Heart right ventricle (tissue), 16 donors: ENCODE data around the gene ENDOV. TPM values are rescaled to one million over a fixed set of nuclear protein-coding genes. Genes with fewer than 3 reads are reported as not detected.

Experiments used
- ATAC-seq, 8 donors: fragments of 200-7000 bp; cut with Tn5 transposase; one replicate each; pipeline ENCODE4 v1.9.1; 2020; ENCODE audit warnings: mild to moderate bottlenecking in 8 of 8, moderate library complexity in 8 of 8, moderate number of reproducible peaks in 1 of 8
- DNase-seq, 2 donors: peaks; one replicate each; pipeline ENCODE4 v3.0.0-alpha.2; 2020
- H3K27ac ChIP-seq, 10 donors: fragments of 200-600 bp; sonication (generic) in 2 of 10; one replicate each; pipeline versions ENCODE4 v1.5.0 to v1.8.0; 2020 to 2022; ENCODE audit warnings: mild to moderate bottlenecking in 3 of 10
- H3K27me3 ChIP-seq, 7 donors: fragments of 200-600 bp; one replicate each; pipeline ENCODE4 v1.8.0; 2021 to 2022; ENCODE audit warnings: mild to moderate bottlenecking in 2 of 7
- H3K36me3 ChIP-seq, 9 donors: fragments of 200-600 bp; sonication (generic) in 1 of 9; one replicate each; pipeline versions ENCODE4 v1.5.0 to v1.8.0; 2020 to 2022; ENCODE audit warnings: mild to moderate bottlenecking in 2 of 9
- H3K4me1 ChIP-seq, 9 donors: fragments of 200-600 bp; sonication (generic) in 1 of 9; one replicate each; pipeline versions ENCODE4 v1.5.0 to v1.8.0; 2020 to 2022; ENCODE audit warnings: mild to moderate bottlenecking in 4 of 9
- H3K4me3 ChIP-seq, 10 donors: fragments of 200-600 bp; sonication (generic) in 2 of 10; one replicate each; pipeline versions ENCODE4 v1.5.0 to v1.8.0; 2020 to 2022; ENCODE audit warnings: mild to moderate bottlenecking in 7 of 10, moderate library complexity in 2 of 10
- H3K9me3 ChIP-seq, 11 donors: fragments of 200-600 bp in 10 of 11; sonication (generic) in 2 of 11; one replicate each; pipeline versions ENCODE4 v1.5.0 to v1.8.0; 2013 to 2022; ENCODE audit warnings: mild to moderate bottlenecking in 2 of 11, control low read depth in 1 of 11, moderate library complexity in 1 of 11
- CTCF ChIP-seq, 9 donors: fragments of 200-600 bp; sonication (generic) in 2 of 9; IDR thresholded peaks; one replicate each; pipeline versions ENCODE4 v1.5.0 to v1.8.0; 2021 to 2022; ENCODE audit warnings: antibody characterized with exemption in 9 of 9, mild to moderate bottlenecking in 5 of 9, moderate library complexity in 1 of 9
- WGBS, 2 donors: extraction: QIAGEN DNeasy Blood & Tissue Kit; methylation state at CpG; one replicate each; pipeline ENCODE4 v1.1.7; 2013; ENCODE audit warnings: inconsistent platforms in 1 of 2; 5-methylcytosine and 5-hydroxymethylcytosine counted together
- intact Hi-C, 10 donors: fragments of 100-400 bp; cut with DNase I; formaldehyde crosslinking; loops; one replicate each; pipeline versions ENCODE4 v1.11.1 to v1.14.2; 2022
- polyA plus RNA-seq, 2 donors: library from polyadenylated mRNA; stranded (reverse); fragments of 200-250 nt; gene quantifications; one replicate each; pipeline ENCODE4 v1.2.3, GENCODE V29; 2013
- total RNA-seq, 10 donors: library from RNA; stranded (reverse); fragmentation: NEBNext Ultra II Directional in 3 of 10; extraction: Animal tissue kit (Norgen Biotek cat#: 25700) in 3 of 10; gene quantifications; one replicate each; pipeline versions ENCODE4 v1.2.1 to v1.2.4, GENCODE V29; 2021 to 2023
- donor health status: Arrhythmogenic right ventricular cardiomyopathy.
- donor health status: ischemic (EF 13 %, LVEDD 7.1; RV severe dilation, severe dysfunction).
- donor health status: healthy with polysubstance abuse.
- donor health status: DM: no; HTN: yes; CAD: no.
- donor health status: DM: no; HTN: no; CAD: no.
- donor health status: ischemic (EF 25% LVEDD 6.9; RV normal size, moderate dysfunction).
- donor health status: ischemic (EF 25% LVEDD 5.7; RV mildly dilated, moderate dysfunction).
- donor health status: healthy.
- donor health status: DM: yes; HTN: yes; CAD: no.
- donor health status: Ischemic cardiomyopathy.
- donor health status: ischemic (EF 35%, LVEDD 5.7; RV mildly dilated, moderate dysfunction).
- donor health status: nonischemic (EF 11% LVEDD 7.7; RV severe dilation, severe dysfunction).
- donor health status: DM: yes; HTN: yes; CAD: no.
- donor health status: PGD.
- donor health status: ischemic (EF 29% LVEDD 5.4; RV normal size, mild dysfunction).
- donor health status: nonischemic (EF 23%, LVEDD 6.1; RV moderate dilation, normal function).

Gene ENDOV
- total and polyA plus RNA-seq, 12 donors = 7.7 to 19.9 (median 12.6) TPM

- H3K27ac ChIP-seq = no peak overlapping the region
- no peak for DNase-seq
Measured at GRCh38 chr17:80476877-80477646, 62.1 kb downstream of the ENDOV start.

GRCh38 chr17:80477647-80478478 lies 62.9 kb downstream of the ENDOV start:
- Histone ChIP-seq H3K4me1 (peaks cover 7 to 44% (median 34%) of the 10 kb centered on the region in 9 donors), H3K27ac (no peak overlapping the region), H3K4me3 (peak overlapping the region in 9 of 10 donors; percentile 22 to 46 (median 26)), H3K27me3 (peaks cover 56 to 100% (median 98%) of the 10 kb centered on the region in 7 donors), H3K9me3 (no peaks in the 10 kb centered on the region), H3K36me3 (no peaks in the 10 kb centered on the region)
- peak in 7 of 9 donors; percentile 23 to 62 (median 51) for TF ChIP-seq CTCF (IDR thresholded peaks at IDR 0.05)
- 2% methylated on average over 90 to 103 of the region's 103 CpGs for WGBS, 2 donors
- intact Hi-C loops = no loop called here
- ATAC-seq (peak in 6 of 8 donors; percentile 52 to 68 (median 66)), DNase-seq (peak in 1 of 2 donors; percentile 32)

More at GRCh38 chr17:80476877-80477646, 62.1 kb downstream of the ENDOV start:
- Histone ChIP-seq H3K4me1 (peaks cover 7 to 44% (median 34%) of the 10 kb centered on the region in 9 donors), H3K4me3 (peak overlapping the region; percentile 12 to 46 (median 26)), H3K9me3 (no peaks in the 10 kb centered on the region), H3K36me3 (no peaks in the 10 kb centered on the region), H3K27me3 (peaks cover 48 to 100% (median 98%) of the 10 kb centered on the region in 7 donors)
- peak in 1 of 8 donors; percentile 15 for ATAC-seq
- no peak for TF ChIP-seq CTCF (IDR thresholded peaks at IDR 0.05)
- 1% methylated on average over 80 to 84 of the region's 84 CpGs for WGBS, 2 donors
- intact Hi-C loops = no loop called here

- Histone ChIP-seq H3K4me1 (peaks cover 7 to 44% (median 34%) of the 10 kb centered on the region in 9 donors), H3K36me3 (no peaks in the 10 kb centered on the region), H3K27ac (no peak overlapping the region), H3K9me3 (no peaks in the 10 kb centered on the region), H3K27me3 (peaks cover 53 to 99% (median 98%) of the 10 kb centered on the region in 7 donors), H3K4me3 (peak overlapping the region in 9 of 10 donors; percentile 12 to 46 (median 26))
- DNase-seq (no peak), ATAC-seq (no peak)
- intact Hi-C loops = no loop called here
- 3 to 8% methylated on average over 46 to 51 of the region's 51 CpGs for WGBS, 2 donors
- TF ChIP-seq CTCF (IDR thresholded peaks at IDR 0.05) = no peak
Measured at GRCh38 chr17:80478487-80479245, 63.7 kb downstream of the ENDOV start.

GRCh38 chr17:80479246-80479566 lies 64.2 kb downstream of the ENDOV start:
- DNase-seq = no peak

More at GRCh38 chr17:80479246-80479566, 64.2 kb downstream of the ENDOV start:
- intact Hi-C loops = no loop called here
- no peaks in the 10 kb centered on the region for H3K36me3 ChIP-seq
- H3K9me3 ChIP-seq = no peaks in the 10 kb centered on the region
- 44 to 54% methylated on average over 9 of the region's 9 CpGs for WGBS, 2 donors
- H3K27ac ChIP-seq = no peak overlapping the region
- no peak overlapping the region for H3K4me3 ChIP-seq
- H3K27me3 ChIP-seq = peaks cover 49 to 99% (median 98%) of the 10 kb centered on the region in 7 donors
- peaks cover 7 to 44% (median 34%) of the 10 kb centered on the region in 9 donors for H3K4me1 ChIP-seq
- no peak for ATAC-seq
- TF ChIP-seq CTCF (IDR thresholded peaks at IDR 0.05) = no peak
